Hepatocyte (in vitro differentiated cells): ENCODE measurements around the gene ACACA. TPM values are rescaled to one million over a fixed set of nuclear protein-coding genes. Genes with fewer than 3 reads are reported as not detected.

ENCODE experiments used
- DNase-seq: peaks from one replicate; pipeline ENCODE4 v3.0.0-alpha.2; 2016; ENCODE audit warnings: low spot score
- H2AFZ ChIP-seq: fragments of 200-600 bp; sonication (generic); 2 replicates; pipeline ENCODE4 v1.6.0; 2016; ENCODE audit warnings: antibody characterized with exemption, mild to moderate bottlenecking
- H3K27ac ChIP-seq: fragments of 200-600 bp; sonication (generic); 2 replicates; pipeline ENCODE4 v1.5.1; 2016; ENCODE audit warnings: mild to moderate bottlenecking
- H3K27me3 ChIP-seq: fragments of 200-600 bp; sonication (generic); 2 replicates; pipeline ENCODE4 v1.6.1; 2016
- H3K36me3 ChIP-seq: fragments of 200-600 bp; sonication (generic); replicated peaks from 2 replicates; pipeline ENCODE4 v1.5.1; 2016; ENCODE audit warnings: low read depth; ENCODE audit not compliant: insufficient read depth
- H3K4me1 ChIP-seq: fragments of 200-600 bp; sonication (generic); 2 replicates; pipeline ENCODE4 v1.5.1; 2016; ENCODE audit warnings: mild to moderate bottlenecking, moderate library complexity; ENCODE audit not compliant: insufficient read depth
- H3K4me2 ChIP-seq: fragments of 200-600 bp; sonication (generic); 2 replicates; pipeline ENCODE4 v1.6.0; 2016
- H3K4me3 ChIP-seq: fragments of 200-600 bp; sonication (generic); 2 replicates; pipeline ENCODE4 v1.5.1; 2016; ENCODE audit warnings: mild to moderate bottlenecking
- H3K79me2 ChIP-seq: fragments of 200-600 bp; sonication (generic); 2 replicates; pipeline ENCODE4 v1.6.0; 2017; ENCODE audit warnings: mild to moderate bottlenecking
- H3K9me2 ChIP-seq: fragments of 200-600 bp; sonication (generic); replicated peaks from 2 replicates; pipeline ENCODE4 v1.6.0; 2017; ENCODE audit warnings: mild to moderate bottlenecking; ENCODE audit not compliant: insufficient read depth
- H3K9me3 ChIP-seq: fragments of 200-600 bp; sonication (generic); 2 replicates; pipeline ENCODE4 v1.5.1; 2016; ENCODE audit warnings: low read depth, mild to moderate bottlenecking
- H4K20me1 ChIP-seq: fragments of 200-600 bp; sonication (generic); 2 replicates; pipeline ENCODE4 v1.6.0; 2016; ENCODE audit warnings: mild to moderate bottlenecking; ENCODE audit not compliant: insufficient read depth, poor library complexity, severe bottlenecking
- EZH2 ChIP-seq: fragments of 200-600 bp; sonication (generic); IDR thresholded peaks from 2 replicates; pipeline ENCODE4 v1.6.1; 2016; ENCODE audit warnings: antibody characterized with exemption, mild to moderate bottlenecking, borderline replicate concordance
- EZH2phosphoT487 ChIP-seq: fragments of 200-600 bp; sonication (generic); IDR thresholded peaks from one replicate; pipeline ENCODE4 v1.6.1; 2018; ENCODE audit warnings: antibody characterized with exemption, mild to moderate bottlenecking, low read depth, moderate library complexity; ENCODE audit not compliant: unreplicated experiment, severe bottlenecking
- WGBS: methylation state at CpG from one replicate; pipeline ENCODE4 v1.1.6; 2016; ENCODE audit warnings: low lambda C conversion rate; ENCODE audit errors: missing lambda C conversion rate; 5-methylcytosine and 5-hydroxymethylcytosine counted together
- polyA plus RNA-seq: library from polyadenylated mRNA; unstranded; fragments of >200 nt; fragmentation: Nextera tagmentation; extraction: Ambion mirVana; gene quantifications from 2 replicates; pipeline ENCODE4 v1.2.1, GENCODE V29; 2016
- total RNA-seq: library from RNA; depleted of rRNA; stranded (reverse); fragments of >200 nt; gene quantifications from 2 replicates; pipeline ENCODE4 v1.2.3, GENCODE V29; 2014
- TF ChIP-seq, protein P1 (sequence below): fragments of 200-600 bp; sonication (generic); IDR thresholded peaks from 2 replicates; pipeline ENCODE4 v1.5.1; 2016; ENCODE audit warnings: antibody characterized with exemption, mild to moderate bottlenecking; ENCODE audit not compliant: poor library complexity

ACACA gene
- total and polyA plus RNA-seq, 2 experiments from 2014 or later: 37.4 to 53.8 TPM

DNA sequence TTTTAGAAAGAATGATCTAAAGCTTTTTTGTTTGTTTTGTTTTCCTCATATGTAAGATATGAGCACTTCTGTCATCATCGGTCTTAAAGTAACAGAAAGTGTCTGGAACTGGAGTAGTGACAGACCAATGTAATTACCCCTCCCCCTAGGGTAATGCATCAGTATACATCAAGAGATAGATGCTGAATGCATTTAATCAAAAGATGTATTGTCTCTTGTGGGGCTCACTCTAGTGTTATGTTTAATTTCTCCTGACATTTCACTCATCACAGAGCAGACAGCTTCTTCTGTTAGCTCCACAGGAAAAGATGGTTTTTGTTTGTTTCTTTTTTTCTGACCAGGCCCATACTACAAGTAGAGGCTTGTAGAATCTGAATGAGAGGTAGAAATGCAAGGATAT is 199.5 kb downstream of the ACACA start:
- WGBS: 96% methylated on average over 1 of the region's 1 CpG
- H4K20me1 ChIP-seq: no peaks in the 10 kb centered on the region
- H2AFZ ChIP-seq: no peak overlapping the region
- H3K4me2 ChIP-seq: no peak overlapping the region
- no peak for DNase-seq
- H3K27ac ChIP-seq: no peak overlapping the region
- H3K9me3 ChIP-seq: no peaks in the 10 kb centered on the region
- no peaks in the 10 kb centered on the region for H3K27me3 ChIP-seq
- no peaks in the 10 kb centered on the region for H3K9me2 ChIP-seq
- H3K79me2 ChIP-seq: no peaks in the 10 kb centered on the region
- H3K4me3 ChIP-seq: no peak overlapping the region
- TF ChIP-seq, protein P1, sequence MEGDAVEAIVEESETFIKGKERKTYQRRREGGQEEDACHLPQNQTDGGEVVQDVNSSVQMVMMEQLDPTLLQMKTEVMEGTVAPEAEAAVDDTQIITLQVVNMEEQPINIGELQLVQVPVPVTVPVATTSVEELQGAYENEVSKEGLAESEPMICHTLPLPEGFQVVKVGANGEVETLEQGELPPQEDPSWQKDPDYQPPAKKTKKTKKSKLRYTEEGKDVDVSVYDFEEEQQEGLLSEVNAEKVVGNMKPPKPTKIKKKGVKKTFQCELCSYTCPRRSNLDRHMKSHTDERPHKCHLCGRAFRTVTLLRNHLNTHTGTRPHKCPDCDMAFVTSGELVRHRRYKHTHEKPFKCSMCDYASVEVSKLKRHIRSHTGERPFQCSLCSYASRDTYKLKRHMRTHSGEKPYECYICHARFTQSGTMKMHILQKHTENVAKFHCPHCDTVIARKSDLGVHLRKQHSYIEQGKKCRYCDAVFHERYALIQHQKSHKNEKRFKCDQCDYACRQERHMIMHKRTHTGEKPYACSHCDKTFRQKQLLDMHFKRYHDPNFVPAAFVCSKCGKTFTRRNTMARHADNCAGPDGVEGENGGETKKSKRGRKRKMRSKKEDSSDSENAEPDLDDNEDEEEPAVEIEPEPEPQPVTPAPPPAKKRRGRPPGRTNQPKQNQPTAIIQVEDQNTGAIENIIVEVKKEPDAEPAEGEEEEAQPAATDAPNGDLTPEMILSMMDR: no peak
- no peak for TF ChIP-seq EZH2phosphoT487
- no peak for TF ChIP-seq EZH2
- H3K36me3 ChIP-seq: no peaks in the 10 kb centered on the region
- no peaks in the 10 kb centered on the region for H3K4me1 ChIP-seq

DNA sequence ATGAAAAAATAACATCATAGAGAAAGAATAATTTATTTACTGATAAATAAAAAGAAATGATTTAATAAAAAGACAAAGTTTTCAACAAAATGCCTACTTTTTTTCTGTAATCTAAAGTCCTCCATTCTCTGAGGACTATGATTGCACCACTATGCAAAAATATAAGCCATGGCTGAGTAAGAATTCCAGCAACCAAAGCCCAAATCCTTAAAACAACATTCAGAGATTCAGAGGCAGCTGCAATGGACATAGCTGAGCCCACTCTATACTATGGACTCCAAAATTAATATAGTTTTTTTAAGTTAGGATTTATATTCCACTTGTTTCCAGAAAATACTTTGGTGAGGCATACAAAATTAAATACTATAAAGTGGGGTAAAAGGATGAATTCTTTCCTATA is 200.3 kb downstream of the ACACA start:
- no peaks in the 10 kb centered on the region for H3K4me1 ChIP-seq
- no peak overlapping the region for H3K4me3 ChIP-seq
- no peak overlapping the region for H3K27ac ChIP-seq
- DNase-seq: no peak
- no peak overlapping the region for H2AFZ ChIP-seq
- no peaks in the 10 kb centered on the region for H3K27me3 ChIP-seq
- no peaks in the 10 kb centered on the region for H4K20me1 ChIP-seq
- no peaks in the 10 kb centered on the region for H3K79me2 ChIP-seq
- no peaks in the 10 kb centered on the region for H3K9me2 ChIP-seq
- TF ChIP-seq EZH2phosphoT487: no peak
- TF ChIP-seq, protein P1: no peak
- no peak for TF ChIP-seq EZH2
- no peaks in the 10 kb centered on the region for H3K36me3 ChIP-seq
- no peaks in the 10 kb centered on the region for H3K9me3 ChIP-seq
- no peak overlapping the region for H3K4me2 ChIP-seq

DNA sequence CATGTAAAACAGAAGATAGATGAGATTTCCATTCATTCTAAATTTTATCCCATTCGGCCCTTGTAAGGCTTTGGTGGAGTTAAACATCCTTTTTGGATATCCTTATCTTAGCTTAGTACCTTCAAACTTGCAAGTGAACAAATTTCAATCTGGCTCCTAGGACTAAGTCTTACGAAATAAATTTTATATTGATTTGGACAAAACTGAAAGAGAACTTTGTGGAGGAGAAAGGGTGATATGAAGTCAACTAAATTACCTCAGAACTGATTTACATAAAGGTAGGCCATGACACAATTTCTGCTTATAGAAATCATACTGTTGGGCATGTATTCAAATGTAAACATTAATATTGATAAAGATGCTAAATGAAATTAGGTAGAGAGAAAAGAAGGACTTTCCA is 206.1 kb downstream of the ACACA start:
- no peak for DNase-seq
- Histone ChIP-seq H3K27ac (no peak overlapping the region), H3K4me1 (no peaks in the 10 kb centered on the region), H3K79me2 (no peaks in the 10 kb centered on the region), H3K4me3 (no peak overlapping the region), H4K20me1 (no peaks in the 10 kb centered on the region), H3K36me3 (no peaks in the 10 kb centered on the region), H2AFZ (no peak overlapping the region), H3K9me3 (no peaks in the 10 kb centered on the region), H3K9me2 (no peaks in the 10 kb centered on the region), H3K27me3 (no peaks in the 10 kb centered on the region), H3K4me2 (no peak overlapping the region)
- WGBS: 97% methylated on average over 2 of the region's 2 CpGs
- no peak for TF ChIP-seq EZH2phosphoT487
- TF ChIP-seq EZH2: no peak

DNA sequence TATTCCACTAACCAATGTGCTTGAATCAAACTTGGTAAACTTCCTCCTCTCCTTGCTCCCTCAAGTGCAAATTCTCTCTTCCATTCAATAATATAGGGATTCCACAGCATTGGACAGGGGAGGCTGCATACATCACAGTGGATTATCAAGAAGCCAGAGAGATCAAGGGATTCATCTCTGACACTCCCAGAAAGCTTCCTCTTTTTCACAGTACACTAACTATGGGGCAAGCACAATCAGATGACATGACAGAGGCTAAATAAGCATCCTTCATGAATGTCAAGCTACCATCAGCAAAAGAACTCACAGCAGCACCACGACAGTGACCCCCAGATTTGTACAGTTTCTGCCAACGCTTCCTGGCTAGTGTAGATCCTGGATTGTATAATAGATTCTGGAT is 209.3 kb downstream of the ACACA start:
- H4K20me1 ChIP-seq: no peaks in the 10 kb centered on the region
- H3K79me2 ChIP-seq: no peaks in the 10 kb centered on the region
- no peaks in the 10 kb centered on the region for H3K9me2 ChIP-seq
- H3K27ac ChIP-seq: no peak overlapping the region
- H3K4me2 ChIP-seq: no peak overlapping the region
- TF ChIP-seq EZH2phosphoT487: no peak
- TF ChIP-seq, protein P1: no peak
- no peak for TF ChIP-seq EZH2
- H3K4me3 ChIP-seq: no peak overlapping the region
- H3K36me3 ChIP-seq: no peaks in the 10 kb centered on the region
- 87% methylated on average over 2 of the region's 2 CpGs for WGBS
- H3K9me3 ChIP-seq: no peaks in the 10 kb centered on the region
- no peaks in the 10 kb centered on the region for H3K4me1 ChIP-seq
- H2AFZ ChIP-seq: no peak overlapping the region
- no peaks in the 10 kb centered on the region for H3K27me3 ChIP-seq
- no peak for DNase-seq
